Endothelial cell of umbilical vein (primary cell): ENCODE data around the gene MAP1LC3B2. TPM values are rescaled to one million over a fixed set of nuclear protein-coding genes. Genes with fewer than 3 reads are reported as not detected.

Experiments used
- BruUV-seq: library from RNA; stranded (reverse); fragments of 400-500 nt; replicated peaks from 2 replicates; lab custom pipeline; 2021; lab: Mats Ljungman, UMichigan
- CTCF ChIA-PET: fragments of 300-600, 350-600 bp; sonication (Branson Sonifier 250); formaldehyde crosslinking; loops from one replicate; lab custom pipeline; 2021; ENCODE audit warnings: antibody characterized with exemption, inconsistent platforms; lab: Charles Lee
- POLR2A ChIA-PET: fragments of 300-600, 350-600 bp; sonication (Branson Sonifier 250); formaldehyde crosslinking; loops from one replicate; lab custom pipeline; 2021; ENCODE audit warnings: antibody characterized with exemption, inconsistent platforms; lab: Charles Lee
- DNase-seq: peaks from one replicate; pipeline ENCODE4 v3.0.0-alpha.2; 2011; ENCODE audit warnings: low read depth, low spot score
- FAIRE-seq: peaks from 2 replicates; lab custom pipeline; 2011; peaks lifted over from hg19 to GRCh38; lab: Jason Lieb, UNC
- H2AFZ ChIP-seq: 2 replicates; pipeline ENCODE4 v1.6.0; 2012; ENCODE audit warnings: low read depth, low read length, control low read depth, inconsistent platforms
- H3K27ac ChIP-seq: 2 replicates; pipeline ENCODE4 v1.5.1; 2011; ENCODE audit warnings: low read depth, mild to moderate bottlenecking, control low read depth, low read length, moderate library complexity; ENCODE audit not compliant: insufficient read depth
- H3K27me3 ChIP-seq, 2 experiments: 2 replicates each; pipeline versions ENCODE4 v1.6.0 to v1.6.1; 2011; ENCODE audit warnings: low read length in 2 of 2, mixed read lengths in 1 of 2; ENCODE audit not compliant: control insufficient read depth in 2 of 2, insufficient read depth in 2 of 2
- H3K36me3 ChIP-seq, 2 experiments: 2 replicates in 1 of 2; 3 replicates in 1 of 2; pipeline ENCODE4 v1.5.1; 2011; ENCODE audit warnings: low read length in 2 of 2, mild to moderate bottlenecking in 1 of 2, moderate library complexity in 1 of 2; ENCODE audit not compliant: control insufficient read depth in 2 of 2, insufficient read depth in 2 of 2; ENCODE audit errors: extremely low read depth in 1 of 2
- H3K4me1 ChIP-seq: 3 replicates; pipeline ENCODE4 v1.5.1; 2011; ENCODE audit warnings: mild to moderate bottlenecking, low read length; ENCODE audit not compliant: control insufficient read depth, insufficient read depth; ENCODE audit errors: extremely low read depth
- H3K4me2 ChIP-seq: 2 replicates; pipeline ENCODE4 v1.6.1; 2011; ENCODE audit warnings: low read length, control low read depth, mixed read lengths; ENCODE audit not compliant: insufficient read depth
- H3K4me3 ChIP-seq, 3 experiments: fragments of 200-600 bp in 1 of 3; sonication (generic), shearing (Covaris generic) in 1 of 3; replicated peaks in 1 of 3; 2 replicates each; pipeline ENCODE4 v1.5.1; 2011 to 2016; ENCODE audit warnings: control low read depth in 3 of 3, low read length in 3 of 3, mild to moderate bottlenecking in 2 of 3, inconsistent platforms in 1 of 3, low read depth in 1 of 3, moderate library complexity in 1 of 3; ENCODE audit not compliant: insufficient read depth in 1 of 3
- H3K79me2 ChIP-seq: 2 replicates; pipeline ENCODE4 v1.6.0; 2012; ENCODE audit warnings: low read length, inconsistent platforms; ENCODE audit not compliant: control insufficient read depth, insufficient read depth
- H3K9ac ChIP-seq: replicated peaks from 2 replicates; pipeline ENCODE3; 2011; ENCODE audit warnings: low read length, control low read depth; ENCODE audit not compliant: insufficient read depth; ENCODE audit errors: extremely low read depth
- H3K9me1 ChIP-seq: replicated peaks from 3 replicates; pipeline ENCODE4 v1.6.0; 2011; ENCODE audit warnings: mild to moderate bottlenecking, low read length; ENCODE audit not compliant: control insufficient read depth, insufficient read depth; ENCODE audit errors: extremely low read depth
- H3K9me3 ChIP-seq: replicated peaks from 2 replicates; pipeline ENCODE4 v1.5.1; 2012; ENCODE audit warnings: low read length, inconsistent platforms; ENCODE audit not compliant: control insufficient read depth, insufficient read depth
- H4K20me1 ChIP-seq: replicated peaks from 2 replicates; pipeline ENCODE3; 2011; ENCODE audit warnings: mild to moderate bottlenecking, low read length; ENCODE audit not compliant: control insufficient read depth, insufficient read depth; ENCODE audit errors: extremely low read depth
- CTCF ChIP-seq, 2 donors: IDR thresholded peaks; 1 replicate in 1 of 2; 2 replicates in 1 of 2; pipeline ENCODE4 v1.5.1; 2011; ENCODE audit warnings: low read length in 2 of 2, mild to moderate bottlenecking in 2 of 2, moderate library complexity in 2 of 2, control low read depth in 1 of 2, inconsistent platforms in 1 of 2, low read depth in 1 of 2; ENCODE audit not compliant: insufficient read depth in 1 of 2; ENCODE audit errors: extremely low read depth in 1 of 2
- EZH2 ChIP-seq: IDR thresholded peaks from 2 replicates; pipeline ENCODE4 v1.6.1; 2012; ENCODE audit warnings: borderline replicate concordance, low read depth, mild to moderate bottlenecking, moderate library complexity, low read length, inconsistent platforms; ENCODE audit not compliant: severe bottlenecking
- FOS ChIP-seq: IDR thresholded peaks from 2 replicates; pipeline ENCODE4 v1.6.1; 2011; ENCODE audit warnings: mild to moderate bottlenecking, low read length, moderate library complexity, borderline replicate concordance; ENCODE audit not compliant: insufficient read depth
- GATA2 ChIP-seq: IDR thresholded peaks from 2 replicates; pipeline ENCODE4 v1.7.0; 2011; ENCODE audit warnings: low read depth, mild to moderate bottlenecking, moderate library complexity, mixed read lengths, low read length; ENCODE audit not compliant: insufficient read length, insufficient read depth
- JUN ChIP-seq: IDR thresholded peaks from 2 replicates; pipeline ENCODE4 v1.6.1; 2011; ENCODE audit warnings: borderline replicate concordance, low read depth; ENCODE audit not compliant: insufficient read length, insufficient read depth
- MYC ChIP-seq: IDR thresholded peaks from one replicate; pipeline ENCODE4 v1.6.1; 2011; ENCODE audit warnings: mild to moderate bottlenecking, low read depth, low read length
- POLR2A ChIP-seq: IDR thresholded peaks from 2 replicates; pipeline ENCODE4 v1.6.1; 2012; ENCODE audit warnings: low read depth, mild to moderate bottlenecking, control low read depth, low read length
- POLR2AphosphoS5 ChIP-seq: IDR thresholded peaks from 2 replicates; pipeline ENCODE4 v1.6.1; 2012; ENCODE audit warnings: low read depth, mild to moderate bottlenecking, control low read depth, low read length, moderate library complexity; ENCODE audit not compliant: insufficient read depth
- dilution Hi-C: fragments of 300-500 bp; cut with MboI; formaldehyde crosslinking; loops from one replicate; pipeline ENCODE4 v1.15.0; 2019; ENCODE audit warnings: low sequenced_read_pairs; ENCODE audit not compliant: extremely low pct_ligation_motif_present
- intact Hi-C: fragments of 100-400 bp; cut with micrococcal nuclease; formaldehyde crosslinking; loops from one replicate; pipeline ENCODE4 v1.10.0; 2022
- polyA plus RNA-seq, 4 experiments: library from polyadenylated mRNA; depleted of rRNA in 3 of 4; stranded (reverse) in 3 of 4; unstranded in 1 of 4; fragments of >200 nt; gene quantifications; 2 replicates each; pipeline versions ENCODE4 v1.2.1 to v1.2.3, GENCODE V29; 2011 to 2012; ENCODE audit warnings: missing spikeins in 1 of 4
- total RNA-seq: library from RNA; stranded (reverse); gene quantifications from 2 replicates; pipeline ENCODE4 v1.2.3, GENCODE V29; 2021
- TF ChIP-seq, protein P1 (sequence below): IDR thresholded peaks from 2 replicates; pipeline ENCODE4 v1.6.1; 2011; ENCODE audit not compliant: insufficient read depth, insufficient read length

The MAP1LC3B2 gene
- total and polyA plus RNA-seq, 2 donors (not counting 3 experiments of a cell fraction or from before 2014, with no cell fraction given) = 0.32 to 4.1 TPM

- H3K79me2 ChIP-seq = no peaks in the 10 kb centered on the region
- H4K20me1 ChIP-seq = no peaks in the 10 kb centered on the region
- no TSS peak for BruUV-seq
- FAIRE-seq (no peak), DNase-seq (no peak)
- TF ChIP-seq, protein P1, sequence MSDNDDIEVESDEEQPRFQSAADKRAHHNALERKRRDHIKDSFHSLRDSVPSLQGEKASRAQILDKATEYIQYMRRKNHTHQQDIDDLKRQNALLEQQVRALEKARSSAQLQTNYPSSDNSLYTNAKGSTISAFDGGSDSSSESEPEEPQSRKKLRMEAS = no peak
- no peak for TF ChIP-seq JUN
- no peak for TF ChIP-seq CTCF (IDR thresholded peaks at IDR 0.05; ENCODE audit: extremely low read depth in 1 of 2, insufficient read depth in 1 of 2, low read depth in 1 of 2, low read length in 2 of 2)
- TF ChIP-seq MYC = no peak
- TF ChIP-seq POLR2AphosphoS5 = no peak
- no peak for TF ChIP-seq EZH2
- no peak for TF ChIP-seq GATA2
- no peak for TF ChIP-seq FOS
- TF ChIP-seq POLR2A = no peak
- no peaks in the 10 kb centered on the region for H3K9me3 ChIP-seq
- no peak overlapping the region for H3K9ac ChIP-seq
- dilution Hi-C loops (no loop called here), intact Hi-C loops (no loop called here)
- no peaks in the 10 kb centered on the region for H3K36me3 ChIP-seq
- no peak overlapping the region for H3K4me3 ChIP-seq
- no peaks in the 10 kb centered on the region for H3K9me1 ChIP-seq
- H3K4me2 ChIP-seq = no peak overlapping the region
- H2AFZ ChIP-seq = no peak overlapping the region
- ChIA-PET CTCF (interaction anchor here (0.5 kb wide), 1 partner anchor 85 kb away, joined by 3 read pairs; no protein-coding TSS in a partner anchor), POLR2A (no interaction called here)
- H3K4me1 ChIP-seq = no peaks in the 10 kb centered on the region
- H3K27ac ChIP-seq = no peak overlapping the region
- peaks cover 0 to 3% of the 10 kb centered on the region in 2 experiments for H3K27me3 ChIP-seq
These were observed 6.8 kb downstream of the MAP1LC3B2 start for GRCh38 chr12:116565963-116566362.
